NCI-H1092 treated with DMSO at 0.1 percent for 48 hours (cell line): ENCODE measurements around the gene FOXO3.
"Not testable (repeated sequence)": the region's sequence is repeated elsewhere in the genome, so short reads cannot be mapped to it uniquely, and the experiment has no call there.

Experiments used
- DNase-seq: peaks from one replicate; lab custom pipeline; 2025; lab: John Stamatoyannopoulos, UW

The FOXO3 gene

GRCh38 chr6:108661430-108661829, 100.7 kb downstream of the FOXO3 start:
- no peak for DNase-seq

GRCh38 chr6:108661982-108662381, 101.3 kb downstream of the FOXO3 start:
- no peak for DNase-seq

GRCh38 chr6:108662702-108663101, 102.0 kb downstream of the FOXO3 start:
- DNase-seq, result no peak

GRCh38 chr6:108663494-108664064, 102.9 kb downstream of the FOXO3 start:
- DNase-seq, result not testable (repeated sequence)

GRCh38 chr6:108665495-108666196, 104.9 kb downstream of the FOXO3 start:
- no peak for DNase-seq

GRCh38 chr6:108666656-108667260, 106.0 kb downstream of the FOXO3 start:
- DNase-seq, result no peak

DNA sequence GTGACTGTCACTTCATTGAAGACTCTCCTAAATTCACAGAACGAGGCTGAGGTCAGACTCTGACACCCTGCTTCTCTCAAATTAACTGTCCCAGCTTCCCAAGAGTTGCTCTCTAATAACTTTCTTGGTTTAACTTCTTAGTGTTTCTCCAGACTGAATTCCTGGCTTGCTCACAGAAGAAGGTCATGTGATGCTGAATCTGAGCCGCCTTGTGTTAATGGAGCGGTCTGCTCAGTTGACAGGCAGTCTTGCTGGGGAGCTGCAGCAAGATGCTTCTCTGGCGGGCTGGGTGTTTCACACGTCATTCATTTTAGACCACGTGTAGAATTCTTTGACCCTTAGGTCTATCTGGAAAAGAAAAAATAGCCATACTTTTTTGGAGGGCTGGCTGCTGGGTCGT, 107.3 kb downstream of the FOXO3 start:
- DNase-seq, result no peak

GRCh38 chr6:108669673-108670072, 109.0 kb downstream of the FOXO3 start:
- DNase-seq, result no peak

DNA sequence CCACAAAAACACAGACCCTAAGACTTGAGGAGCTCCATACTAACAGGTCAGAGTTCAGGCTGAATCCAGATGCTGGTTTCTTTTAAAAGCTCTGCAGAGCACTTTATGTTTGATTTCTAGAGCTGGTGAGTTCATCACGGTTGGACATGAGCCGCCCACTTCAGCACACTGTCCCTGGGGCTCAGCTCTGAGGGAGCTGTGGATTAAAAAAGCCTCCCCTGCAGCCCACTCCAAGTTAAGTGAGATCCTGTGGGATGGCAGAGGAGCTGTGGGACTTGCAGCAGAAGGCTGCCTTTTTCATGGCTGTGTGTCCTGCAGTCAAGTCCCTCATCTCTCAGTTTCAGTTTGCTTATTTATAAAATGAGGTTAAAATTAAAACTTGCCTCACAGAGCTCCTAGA, 110.5 kb downstream of the FOXO3 start:
- no peak for DNase-seq

DNA sequence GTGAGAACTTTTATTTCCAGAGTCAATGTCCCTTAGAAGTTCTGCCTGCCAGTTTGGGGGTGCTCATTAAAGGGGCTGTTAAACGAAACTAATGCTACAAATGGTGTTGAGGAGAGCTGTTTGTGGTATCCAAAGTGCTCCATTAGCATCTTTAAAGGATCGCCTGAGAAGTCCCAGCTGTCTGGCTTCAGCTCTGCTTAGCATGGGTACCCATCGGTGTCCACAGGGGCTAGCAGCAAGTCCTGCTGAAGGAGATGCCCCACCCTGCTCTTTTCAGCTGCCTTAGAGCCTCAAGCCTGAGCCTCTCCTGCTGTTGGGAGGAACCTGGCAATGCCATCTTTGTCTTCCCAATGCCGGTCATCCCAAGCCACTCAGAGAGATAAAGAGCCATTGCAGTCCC, 111.1 kb downstream of the FOXO3 start:
- no peak for DNase-seq

- no peak for DNase-seq
Observed at GRCh38 chr6:108672641-108673040, 111.9 kb downstream of the FOXO3 start.

DNA sequence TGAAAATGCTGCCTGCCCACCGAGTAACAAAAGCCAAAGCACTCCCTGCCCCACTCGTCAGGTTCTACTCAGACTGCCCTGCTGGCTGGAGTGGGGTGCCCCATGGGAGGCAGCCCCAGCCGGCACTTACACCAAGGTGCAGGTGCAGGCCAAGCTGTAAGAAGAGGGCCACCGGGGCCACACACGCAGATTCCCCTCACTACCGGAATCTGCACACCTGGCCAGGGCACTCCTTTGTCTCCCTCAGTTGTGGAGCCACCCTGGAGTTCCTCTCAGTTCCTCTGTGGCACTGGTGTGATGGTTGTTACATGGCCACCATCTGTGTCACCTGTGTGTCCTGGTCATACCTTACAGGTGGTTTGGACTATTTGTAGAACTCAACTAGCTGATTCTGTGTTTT, 112.4 kb downstream of the FOXO3 start:
- DNase-seq, result no peak

GRCh38 chr6:108673602-108674001, 112.9 kb downstream of the FOXO3 start:
- DNase-seq, result no peak

GRCh38 chr6:108675226-108676200, 114.8 kb downstream of the FOXO3 start:
- DNase-seq, result no peak

GRCh38 chr6:108676555-108676954, 115.8 kb downstream of the FOXO3 start:
- no peak for DNase-seq

GRCh38 chr6:108677357-108677756, 116.6 kb downstream of the FOXO3 start:
- peak; percentile 2 for DNase-seq

DNA sequence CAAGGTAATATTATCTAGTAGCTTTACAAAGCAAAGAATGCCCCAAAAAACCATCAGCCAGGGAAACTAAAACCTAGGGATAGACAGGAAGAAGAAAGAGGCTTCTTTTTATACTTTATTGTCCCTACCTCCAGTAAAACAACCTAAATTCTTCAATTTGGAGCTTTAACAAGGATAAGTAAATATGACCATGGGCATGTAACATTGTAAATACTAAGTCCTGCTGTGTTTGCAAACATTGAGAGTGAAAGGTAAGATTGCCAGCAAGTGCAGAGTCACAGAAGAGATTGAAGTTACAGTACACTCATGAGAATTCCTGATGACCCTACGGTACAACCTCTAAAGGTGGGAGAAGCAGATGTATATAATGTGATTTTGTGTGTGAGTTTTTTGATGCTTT, 117.2 kb downstream of the FOXO3 start:
- no peak for DNase-seq

DNA sequence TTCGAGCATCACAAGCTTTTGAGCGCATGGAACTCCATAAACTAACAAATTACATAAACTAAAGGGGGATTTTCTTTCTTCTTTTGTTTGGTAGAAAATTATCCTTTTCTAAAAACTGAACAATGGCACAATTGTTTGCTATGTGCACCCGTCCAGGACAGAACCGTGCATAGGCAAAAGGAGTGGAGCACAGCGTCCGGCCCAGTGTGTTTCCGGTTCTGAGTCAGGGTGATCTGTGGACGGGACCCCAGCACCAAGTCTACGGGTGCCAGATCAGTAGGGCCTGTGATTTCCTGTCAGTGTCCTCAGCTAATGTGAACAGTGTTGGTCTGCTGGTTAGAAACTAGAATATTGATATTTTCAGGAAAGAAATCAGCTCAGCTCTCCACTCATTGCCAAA, 119.6 kb downstream of the FOXO3 start:
- not testable (repeated sequence) for DNase-seq

DNA sequence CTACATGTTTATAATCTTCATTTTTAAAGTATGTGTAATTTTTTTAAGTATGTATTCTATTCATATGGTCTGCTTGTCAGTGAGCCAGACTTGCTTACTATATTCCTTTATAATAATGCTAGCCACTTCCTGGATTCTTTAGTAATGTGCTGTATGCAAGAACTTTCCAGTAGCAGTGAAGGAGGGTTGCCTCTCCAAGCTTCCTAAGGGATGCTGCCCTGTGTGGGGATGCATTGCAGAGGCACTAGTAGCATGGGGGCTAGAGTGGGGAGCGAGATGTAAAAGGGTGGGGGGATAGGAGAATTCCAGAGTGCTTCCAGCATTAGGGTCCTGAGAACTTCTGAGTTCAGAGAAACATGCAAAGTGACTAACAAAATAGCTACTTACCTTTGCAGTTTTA, 121.0 kb downstream of the FOXO3 start:
- DNase-seq, result not testable (repeated sequence)

GRCh38 chr6:108682383-108683119, 121.8 kb downstream of the FOXO3 start:
- not testable (repeated sequence) for DNase-seq

GRCh38 chr6:108683976-108684375, 123.3 kb downstream of the FOXO3 start:
- DNase-seq, result not testable (repeated sequence)
